ENCODE results near the gene NIPAL4. TPM values are rescaled to one million over a fixed set of nuclear protein-coding genes. Genes with fewer than 3 reads are reported as not detected.
A peak's percentile ranks its signal among the peaks of the same experiment; 100 is the strongest.
"Not testable (repeated sequence)": the region's sequence is repeated elsewhere in the genome, so short reads cannot be mapped to it uniquely, and the experiment has no call there.

NIPAL4 gene
- total RNA-seq = 0.13 TPM
- polyA plus RNA-seq (ENCODE audit: insufficient read depth in 1 of 8, insufficient read length in 8 of 8, low replicate concordance in 1 of 8) = 1 to 10 TPM in 1 of 8 donors, under 1 TPM in 7; 0.08 to 1.0 (median 0.34) TPM
- long read RNA-seq, donor 1 = 0 reads
- long read RNA-seq, donor 2 = 0 reads
- long read RNA-seq, donor 3 = 0 reads
- long read RNA-seq, donor 4 = 0 reads
- long read RNA-seq, donor 5 = 0 reads
- long read RNA-seq, donor 6 = 0 reads
- long read RNA-seq, donor 7, partial matches to known transcripts = 0 of 1 reads
- long read RNA-seq, donor 7, other reads (novel, unspliced or antisense) = 0 of 1 reads
- long read RNA-seq, donor 8 = 0 reads
- long read RNA-seq, donor 9 = 0 reads
- long read RNA-seq, donor 10 = 0 reads
- long read RNA-seq, donor 11 = 0 reads

GRCh38 chr5:157459715-157460599 lies at the start of gene NIPAL4:
Gene NIPAL4, plus strand, starts transcription at chr5:157460213. Its CDS starts 108 bp downstream, at chr5:157460321.
- Histone ChIP-seq H3K4me1 (ENCODE audit: control insufficient read depth, insufficient read depth, low read length) (peaks cover 9% of the 10 kb centered on the region), H3K27ac (ENCODE audit: low read length) (no peak within 1 kb of the TSS), H3K27me3 (ENCODE audit: control insufficient read depth, insufficient read depth, low read length) (peaks cover 25% of the 10 kb centered on the region), H3K9me3 (replicated peaks; ENCODE audit: control insufficient read depth, low read depth, low read length) (no peaks in the 10 kb centered on the region), H3K36me3 (ENCODE audit: control insufficient read depth, insufficient read depth, low read length) (no peaks in the 10 kb centered on the region), H3K4me3 (ENCODE audit: low read length) (peak within 1 kb of the TSS; percentile 22)
- peak; percentile 15 for DNase-seq
- 3% methylated on average over 51 of the region's 54 CpGs for WGBS (ENCODE audit: insufficient coverage)

- Histone ChIP-seq H3K27ac (ENCODE audit: low read length) (no peak overlapping the region), H3K4me3 (ENCODE audit: low read length) (no peak overlapping the region), H3K4me1 (ENCODE audit: control insufficient read depth, insufficient read depth, low read length) (no peaks in the 10 kb centered on the region), H3K27me3 (ENCODE audit: control insufficient read depth, insufficient read depth, low read length) (no peaks in the 10 kb centered on the region), H3K9me3 (replicated peaks; ENCODE audit: control insufficient read depth, low read depth, low read length) (no peaks in the 10 kb centered on the region), H3K36me3 (ENCODE audit: control insufficient read depth, insufficient read depth, low read length) (no peaks in the 10 kb centered on the region)
- DNase-seq = no peak
Measured at GRCh38 chr5:157415838-157416237, 44.2 kb upstream of the NIPAL4 start.

GRCh38 chr5:157419521-157419920 lies 40.5 kb upstream of the NIPAL4 start:
- H3K27ac ChIP-seq (ENCODE audit: low read length); H3K36me3 ChIP-seq (ENCODE audit: control insufficient read depth, insufficient read depth, low read length); H3K9me3 ChIP-seq (replicated peaks; ENCODE audit: control insufficient read depth, low read depth, low read length); H3K4me3 ChIP-seq (ENCODE audit: low read length); H3K27me3 ChIP-seq (ENCODE audit: control insufficient read depth, insufficient read depth, low read length); DNase-seq; H3K4me1 ChIP-seq (ENCODE audit: control insufficient read depth, insufficient read depth, low read length): not testable (repeated sequence)
- 100% methylated on average over 12 of the region's 30 CpGs for WGBS (ENCODE audit: insufficient coverage)

- WGBS (ENCODE audit: insufficient coverage) = 100% methylated on average over 1 of the region's 5 CpGs
- not testable (repeated sequence) for H3K4me1 ChIP-seq (ENCODE audit: control insufficient read depth, insufficient read depth, low read length); DNase-seq; H3K27me3 ChIP-seq (ENCODE audit: control insufficient read depth, insufficient read depth, low read length); H3K36me3 ChIP-seq (ENCODE audit: control insufficient read depth, insufficient read depth, low read length); H3K27ac ChIP-seq (ENCODE audit: low read length); H3K4me3 ChIP-seq (ENCODE audit: low read length); H3K9me3 ChIP-seq (replicated peaks; ENCODE audit: control insufficient read depth, low read depth, low read length)
Measured at GRCh38 chr5:157429920-157430319, 30.1 kb upstream of the NIPAL4 start.

GRCh38 chr5:157431544-157432200 lies 28.3 kb upstream of the NIPAL4 start:
- WGBS (ENCODE audit: insufficient coverage) = 0% methylated on average over 1 of the region's 4 CpGs
- H3K27me3 ChIP-seq (ENCODE audit: control insufficient read depth, insufficient read depth, low read length) = no peaks in the 10 kb centered on the region
- H3K4me1 ChIP-seq (ENCODE audit: control insufficient read depth, insufficient read depth, low read length) = no peaks in the 10 kb centered on the region
- no peak overlapping the region for H3K4me3 ChIP-seq (ENCODE audit: low read length)
- H3K9me3 ChIP-seq (replicated peaks; ENCODE audit: control insufficient read depth, low read depth, low read length) = no peaks in the 10 kb centered on the region
- H3K27ac ChIP-seq (ENCODE audit: low read length) = no peak overlapping the region
- peak; percentile 82 for DNase-seq
- H3K36me3 ChIP-seq (ENCODE audit: control insufficient read depth, insufficient read depth, low read length) = no peaks in the 10 kb centered on the region

GRCh38 chr5:157434096-157434495 lies 25.9 kb upstream of the NIPAL4 start:
- Histone ChIP-seq H3K9me3 (replicated peaks; ENCODE audit: control insufficient read depth, low read depth, low read length) (no peaks in the 10 kb centered on the region), H3K36me3 (ENCODE audit: control insufficient read depth, insufficient read depth, low read length) (no peaks in the 10 kb centered on the region), H3K4me3 (ENCODE audit: low read length) (no peak overlapping the region), H3K4me1 (ENCODE audit: control insufficient read depth, insufficient read depth, low read length) (no peaks in the 10 kb centered on the region), H3K27me3 (ENCODE audit: control insufficient read depth, insufficient read depth, low read length) (no peaks in the 10 kb centered on the region), H3K27ac (ENCODE audit: low read length) (no peak overlapping the region)
- no peak for DNase-seq
- 70% methylated on average over 2 of the region's 4 CpGs for WGBS (ENCODE audit: insufficient coverage)

GRCh38 chr5:157443041-157443549 lies 16.9 kb upstream of the NIPAL4 start:
- Histone ChIP-seq H3K4me3 (ENCODE audit: low read length) (no peak overlapping the region), H3K9me3 (replicated peaks; ENCODE audit: control insufficient read depth, low read depth, low read length) (no peaks in the 10 kb centered on the region), H3K36me3 (ENCODE audit: control insufficient read depth, insufficient read depth, low read length) (no peaks in the 10 kb centered on the region), H3K27me3 (ENCODE audit: control insufficient read depth, insufficient read depth, low read length) (no peaks in the 10 kb centered on the region), H3K4me1 (ENCODE audit: control insufficient read depth, insufficient read depth, low read length) (peaks cover 8% of the 10 kb centered on the region), H3K27ac (ENCODE audit: low read length) (peak overlapping the region; percentile 57)
- DNase-seq = peak; percentile 92
- 57% methylated on average over 1 of the region's 7 CpGs for WGBS (ENCODE audit: insufficient coverage)

GRCh38 chr5:157444224-157444623 lies 15.8 kb upstream of the NIPAL4 start:
- 90% methylated on average over 2 of the region's 4 CpGs for WGBS (ENCODE audit: insufficient coverage)
- H3K27me3 ChIP-seq (ENCODE audit: control insufficient read depth, insufficient read depth, low read length) = no peaks in the 10 kb centered on the region

GRCh38 chr5:157445745-157446411 lies 14.1 kb upstream of the NIPAL4 start:
- peaks cover 14% of the 10 kb centered on the region for H3K4me1 ChIP-seq (ENCODE audit: control insufficient read depth, insufficient read depth, low read length)
- H3K27ac ChIP-seq (ENCODE audit: low read length) = no peak overlapping the region
- no peak overlapping the region for H3K4me3 ChIP-seq (ENCODE audit: low read length)
- H3K27me3 ChIP-seq (ENCODE audit: control insufficient read depth, insufficient read depth, low read length) = no peaks in the 10 kb centered on the region
- WGBS (ENCODE audit: insufficient coverage) = no CpG with 5 or more reads among the region's 5 CpGs
- no peak for DNase-seq
- H3K36me3 ChIP-seq (ENCODE audit: control insufficient read depth, insufficient read depth, low read length) = no peaks in the 10 kb centered on the region
- no peaks in the 10 kb centered on the region for H3K9me3 ChIP-seq (replicated peaks; ENCODE audit: control insufficient read depth, low read depth, low read length)

More at GRCh38 chr5:157444224-157444623, 15.8 kb upstream of the NIPAL4 start:
- no peak for DNase-seq
- no peaks in the 10 kb centered on the region for H3K36me3 ChIP-seq (ENCODE audit: control insufficient read depth, insufficient read depth, low read length)
- no peaks in the 10 kb centered on the region for H3K9me3 ChIP-seq (replicated peaks; ENCODE audit: control insufficient read depth, low read depth, low read length)
- H3K4me3 ChIP-seq (ENCODE audit: low read length) = no peak overlapping the region
- no peak overlapping the region for H3K27ac ChIP-seq (ENCODE audit: low read length)
- H3K4me1 ChIP-seq (ENCODE audit: control insufficient read depth, insufficient read depth, low read length) = peaks cover 10% of the 10 kb centered on the region

Data from muscle of leg (tissue), 16 donors.